Lower leg skin (tissue), 3 donors: ENCODE results near the gene TMCC1.

Experiments
- POLR2A ChIP-seq, 2 donors: fragments of 450-650 bp; IDR thresholded peaks; one replicate each; pipeline ENCODE4 v1.6.1; 2016 to 2017; ENCODE audit warnings: antibody characterized with exemption in 2 of 2, mild to moderate bottlenecking in 1 of 2, moderate library complexity in 1 of 2
- TF ChIP-seq, protein P1 (sequence below), 3 donors: fragments of 450-650 bp; IDR thresholded peaks; one replicate each; pipeline ENCODE4 v1.5.1; 2016; ENCODE audit warnings: antibody characterized with exemption in 3 of 3, mild to moderate bottlenecking in 3 of 3, moderate library complexity in 2 of 3

DNA sequence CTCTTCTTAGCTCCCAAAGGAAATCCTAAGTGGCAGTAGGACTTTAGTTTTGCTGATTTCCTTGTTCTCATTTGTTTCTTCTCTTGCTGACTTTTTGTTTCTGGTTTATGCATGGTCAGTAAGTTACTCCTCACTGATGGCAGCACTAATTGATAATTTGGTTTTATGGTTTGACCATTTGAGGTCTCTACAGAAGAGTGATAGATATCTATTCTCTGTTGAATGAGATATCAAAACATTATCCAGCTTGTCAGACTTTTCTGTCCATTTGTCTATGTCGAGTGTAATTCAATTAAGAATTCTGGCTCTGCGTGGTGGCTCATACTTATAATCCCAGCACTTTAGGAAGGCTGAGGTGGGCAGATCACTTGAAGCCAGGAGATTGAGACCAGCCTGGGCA is 202.5 kb downstream of the TMCC1 start:
- TF ChIP-seq, protein P1, sequence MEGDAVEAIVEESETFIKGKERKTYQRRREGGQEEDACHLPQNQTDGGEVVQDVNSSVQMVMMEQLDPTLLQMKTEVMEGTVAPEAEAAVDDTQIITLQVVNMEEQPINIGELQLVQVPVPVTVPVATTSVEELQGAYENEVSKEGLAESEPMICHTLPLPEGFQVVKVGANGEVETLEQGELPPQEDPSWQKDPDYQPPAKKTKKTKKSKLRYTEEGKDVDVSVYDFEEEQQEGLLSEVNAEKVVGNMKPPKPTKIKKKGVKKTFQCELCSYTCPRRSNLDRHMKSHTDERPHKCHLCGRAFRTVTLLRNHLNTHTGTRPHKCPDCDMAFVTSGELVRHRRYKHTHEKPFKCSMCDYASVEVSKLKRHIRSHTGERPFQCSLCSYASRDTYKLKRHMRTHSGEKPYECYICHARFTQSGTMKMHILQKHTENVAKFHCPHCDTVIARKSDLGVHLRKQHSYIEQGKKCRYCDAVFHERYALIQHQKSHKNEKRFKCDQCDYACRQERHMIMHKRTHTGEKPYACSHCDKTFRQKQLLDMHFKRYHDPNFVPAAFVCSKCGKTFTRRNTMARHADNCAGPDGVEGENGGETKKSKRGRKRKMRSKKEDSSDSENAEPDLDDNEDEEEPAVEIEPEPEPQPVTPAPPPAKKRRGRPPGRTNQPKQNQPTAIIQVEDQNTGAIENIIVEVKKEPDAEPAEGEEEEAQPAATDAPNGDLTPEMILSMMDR (IDR thresholded peaks at IDR 0.05), result no peak
- no peak for TF ChIP-seq POLR2A (IDR thresholded peaks at IDR 0.05)
